SK-N-MC (cell line): Measurements from ENCODE around the gene TOMM34.

Experiments
- EZH2 ChIP-seq: fragments of 200-600 bp; sonication (generic); IDR thresholded peaks from one replicate; pipeline ENCODE4 v1.6.1; 2017; ENCODE audit warnings: antibody characterized with exemption
- POLR2AphosphoS5 ChIP-seq: IDR thresholded peaks from 2 replicates; pipeline ENCODE4 v1.6.1; 2012; ENCODE audit warnings: mild to moderate bottlenecking, low read depth, low read length, borderline replicate concordance

DNA sequence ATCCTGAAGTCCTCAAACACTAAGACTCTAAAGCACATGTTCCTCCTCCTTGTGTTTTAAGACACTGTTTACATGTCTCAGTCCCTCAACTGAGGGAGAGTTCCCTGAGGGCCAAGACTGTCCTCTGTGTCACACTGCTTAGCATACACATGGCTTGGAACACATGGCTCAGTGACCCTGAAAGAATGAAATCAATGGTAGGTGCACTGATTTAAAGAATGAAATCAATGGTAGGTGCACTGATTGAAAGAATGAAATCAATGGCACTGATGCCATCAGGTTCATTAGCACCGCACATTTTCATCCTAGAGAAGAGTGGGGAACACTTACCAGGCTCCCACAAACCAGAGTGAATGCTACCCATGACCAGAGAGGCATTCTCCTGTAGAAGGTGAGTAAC lies 9.8 kb downstream of the TOMM34 start:
- TF ChIP-seq POLR2AphosphoS5 (no peak), EZH2 (no peak)
